Panc1 (cell line): ENCODE results near the gene CCDC80. TPM values are rescaled to one million over a fixed set of nuclear protein-coding genes. Genes with fewer than 3 reads are reported as not detected.

Source experiments
- total RNA-seq: library from RNA; stranded (reverse); gene quantifications from one replicate; pipeline ENCODE4 v1.2.1, GENCODE V29; 2021; ENCODE audit not compliant: unreplicated experiment

The CCDC80 gene
- total RNA-seq, 1 experiment from 2014 or later: 0.64 TPM

Other genes with a start within 250 kb of the CCDC80 start
- gene BTLA, start 141.7 kb downstream of the CCDC80 start, total RNA-seq: not detected
- gene ATG3, start 79.2 kb downstream of the CCDC80 start, total RNA-seq: 75.1 TPM
- gene SLC35A5, start 79.1 kb downstream of the CCDC80 start, total RNA-seq: 37.8 TPM
- gene CD200R1L, start 205.7 kb upstream of the CCDC80 start, total RNA-seq: not detected